ENCODE results near the gene TGFBI.

- TF ChIP-seq CTCF (IDR thresholded peaks at IDR 0.05) (no peak), EZH2phosphoT487 (IDR thresholded peaks at IDR 0.05) (no peak)
Measured at GRCh38 chr5:136058972-136059354, 30.2 kb downstream of the TGFBI start.
